Activated T-cell treated with anti-CD3 and anti-CD28 coated beads, Interleukin-2, amount 50 U/mL, for 4 hours (primary cell): Measurements from ENCODE around the gene GRID1. TPM values are rescaled to one million over a fixed set of nuclear protein-coding genes. Genes with fewer than 3 reads are reported as not detected.
"Not testable (repeated sequence)": the region's sequence is repeated elsewhere in the genome, so short reads cannot be mapped to it uniquely, and the experiment has no call there.

Experiments used
- ATAC-seq, 2 donors: fragments of 200-7000 bp; cut with Tn5 transposase; one replicate each; pipeline ENCODE4 v1.10.0; 2021
- DNase-seq: peaks from one replicate; pipeline ENCODE4 v3.0.0-alpha.2; 2020
- H3K27me3 Mint-ChIP-seq: one replicate; pipeline ENCODE4 v1.8.0; 2021; ENCODE audit warnings: low read depth, mixed read lengths
- H3K36me3 Mint-ChIP-seq: one replicate; pipeline ENCODE4 v1.8.0; 2022; ENCODE audit warnings: mixed read lengths; ENCODE audit not compliant: insufficient read depth
- H3K4me1 Mint-ChIP-seq: one replicate; pipeline ENCODE4 v1.8.0; 2021; ENCODE audit warnings: low read depth, mixed read lengths
- H3K4me3 Mint-ChIP-seq: one replicate; pipeline ENCODE4 v1.8.0; 2021; ENCODE audit warnings: mild to moderate bottlenecking, moderate library complexity, mixed read lengths
- H3K9me3 Mint-ChIP-seq: one replicate; pipeline ENCODE4 v1.8.0; 2021; ENCODE audit warnings: mixed read lengths
- total RNA-seq, 3 donors: library from RNA; stranded (reverse); gene quantifications; one replicate each; pipeline ENCODE4 v1.2.1, GENCODE V29; 2021

Gene GRID1
- total RNA-seq, 3 donors from 2014 or later = not detected

DNA sequence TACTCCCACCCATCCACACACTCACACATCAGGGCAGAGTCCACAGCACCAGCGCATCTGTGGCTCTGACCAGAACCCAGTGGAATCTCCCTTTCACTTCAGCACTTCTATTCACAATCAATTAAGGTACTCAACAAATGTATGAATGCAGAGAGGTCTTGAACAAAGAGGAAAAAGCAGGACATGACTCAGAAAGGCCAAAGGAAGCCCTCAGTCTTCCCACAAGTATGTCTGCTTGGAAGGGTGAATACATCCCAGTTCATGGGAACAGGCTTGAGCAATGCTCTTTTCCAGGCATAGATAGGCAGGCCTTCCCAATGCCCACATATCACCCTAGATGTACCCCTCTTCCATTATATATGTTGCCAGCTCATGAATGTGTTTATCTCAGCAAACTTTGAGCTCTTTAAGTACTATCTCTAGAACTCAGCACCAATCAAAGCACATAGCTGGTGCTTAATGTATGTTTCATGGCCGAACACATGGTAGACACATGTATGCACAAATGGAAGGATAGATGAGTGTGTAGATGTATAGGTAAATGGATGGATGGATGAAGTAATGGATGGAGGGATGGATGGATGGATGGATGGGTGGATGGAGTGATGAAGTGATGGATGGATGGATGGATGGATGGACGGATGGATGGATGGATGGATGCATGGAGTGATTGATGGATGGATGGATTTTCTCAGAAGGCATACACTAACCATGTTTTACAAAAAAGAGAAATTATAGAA lies 507.6 kb downstream of the GRID1 start:
- DNase-seq (no peak), ATAC-seq (no peak)
- no peaks in the 10 kb centered on the region for H3K9me3 Mint-ChIP-seq
- H3K4me1 Mint-ChIP-seq = no peaks in the 10 kb centered on the region
- no peak overlapping the region for H3K4me3 Mint-ChIP-seq
- peaks cover 11% of the 10 kb centered on the region for H3K27me3 Mint-ChIP-seq
- no peaks in the 10 kb centered on the region for H3K36me3 Mint-ChIP-seq

DNA sequence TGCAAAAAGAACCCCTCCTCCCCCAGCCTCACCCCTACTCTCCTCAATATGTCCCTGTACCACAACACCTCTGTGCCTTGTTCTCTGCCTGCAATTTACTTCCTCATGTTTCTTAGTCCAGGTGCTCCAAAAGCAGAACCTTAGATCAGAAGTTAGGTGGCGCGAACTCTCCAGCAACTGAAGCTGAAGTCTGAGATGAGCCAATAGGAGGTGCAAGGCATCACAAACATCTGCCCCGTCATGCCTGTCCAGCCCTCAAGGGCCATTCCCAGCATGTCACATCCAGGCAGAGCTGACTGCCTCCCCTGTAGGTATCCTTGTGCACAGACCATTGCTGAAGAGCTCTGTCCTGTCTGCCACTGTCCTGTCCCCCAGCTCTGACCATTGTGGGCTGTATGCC lies 508.8 kb downstream of the GRID1 start:
- Mint-ChIP-seq H3K36me3 (no peaks in the 10 kb centered on the region), H3K9me3 (no peaks in the 10 kb centered on the region), H3K27me3 (peaks cover 11% of the 10 kb centered on the region), H3K4me1 (no peaks in the 10 kb centered on the region), H3K4me3 (no peak overlapping the region)
- ATAC-seq = no peak
- DNase-seq = no peak

DNA sequence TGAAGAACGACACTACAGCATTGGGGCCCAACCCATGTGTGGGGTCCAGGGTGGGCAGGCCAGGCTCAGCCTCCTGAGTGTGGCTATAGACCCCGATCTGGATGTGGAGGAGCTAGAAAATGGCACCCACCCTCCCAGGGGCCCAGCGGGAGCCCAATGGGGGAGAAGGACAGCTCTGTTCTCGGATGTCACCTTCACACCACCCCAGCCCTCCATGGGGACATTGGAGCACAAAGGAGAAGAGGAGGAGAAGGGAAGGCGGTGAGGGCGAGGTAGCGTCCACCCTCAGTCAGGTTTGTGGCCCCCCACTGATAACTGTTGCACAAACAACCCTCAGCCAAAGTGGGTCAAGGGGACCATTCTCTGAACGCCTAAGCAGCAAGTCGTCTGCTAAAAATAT lies 509.3 kb downstream of the GRID1 start:
- Mint-ChIP-seq H3K9me3 (no peaks in the 10 kb centered on the region), H3K27me3 (peaks cover 7% of the 10 kb centered on the region), H3K4me3 (no peak overlapping the region), H3K4me1 (no peaks in the 10 kb centered on the region), H3K36me3 (no peaks in the 10 kb centered on the region)
- no peak for ATAC-seq
- DNase-seq = no peak

DNA sequence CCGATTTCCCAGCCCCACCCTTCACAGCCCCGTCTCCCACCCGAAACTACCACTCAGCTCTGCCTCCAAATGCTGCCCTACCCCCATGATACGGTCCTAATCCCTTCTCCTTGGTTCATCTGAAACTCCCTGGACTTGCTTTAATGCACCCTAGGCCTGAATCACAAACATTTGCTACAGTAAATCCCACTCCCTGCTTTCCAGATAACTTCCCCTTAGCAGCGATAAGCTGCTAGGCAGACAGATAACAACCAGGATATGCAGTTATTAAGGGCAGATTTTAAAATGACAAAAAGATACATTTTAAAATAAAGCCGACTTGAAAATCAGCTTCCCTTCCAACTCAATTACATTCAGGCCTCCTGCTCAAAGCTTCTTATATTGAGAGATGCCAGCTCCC lies 514.7 kb downstream of the GRID1 start:
- H3K4me3 Mint-ChIP-seq = no peak overlapping the region
- no peak for ATAC-seq
- no peaks in the 10 kb centered on the region for H3K36me3 Mint-ChIP-seq
- DNase-seq = no peak
- H3K27me3 Mint-ChIP-seq = peaks cover 1% of the 10 kb centered on the region
- no peaks in the 10 kb centered on the region for H3K4me1 Mint-ChIP-seq
- H3K9me3 Mint-ChIP-seq = no peaks in the 10 kb centered on the region

DNA sequence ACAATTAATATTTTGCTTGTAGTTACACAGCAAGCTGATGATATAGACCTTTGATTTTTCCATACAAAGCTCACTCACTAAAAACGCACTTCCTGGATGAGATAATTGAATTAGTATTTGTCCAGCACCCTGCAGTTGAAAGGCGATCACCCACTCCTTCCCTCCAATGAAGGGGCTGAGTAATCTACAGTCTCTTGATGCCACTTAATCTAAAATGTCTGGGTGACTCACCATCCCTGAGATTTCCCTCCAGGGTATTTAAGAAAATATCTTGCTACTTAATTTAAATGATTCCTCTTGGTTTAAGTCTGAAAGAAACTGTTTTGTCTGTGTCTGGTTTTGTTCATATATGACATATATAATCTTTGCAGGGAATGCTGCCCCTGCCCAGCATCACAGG lies 515.3 kb downstream of the GRID1 start:
- H3K27me3 Mint-ChIP-seq = peaks cover 1% of the 10 kb centered on the region
- H3K4me1 Mint-ChIP-seq = no peaks in the 10 kb centered on the region
- H3K4me3 Mint-ChIP-seq = no peak overlapping the region
- no peaks in the 10 kb centered on the region for H3K9me3 Mint-ChIP-seq
- no peaks in the 10 kb centered on the region for H3K36me3 Mint-ChIP-seq
- ATAC-seq (no peak), DNase-seq (no peak)

DNA sequence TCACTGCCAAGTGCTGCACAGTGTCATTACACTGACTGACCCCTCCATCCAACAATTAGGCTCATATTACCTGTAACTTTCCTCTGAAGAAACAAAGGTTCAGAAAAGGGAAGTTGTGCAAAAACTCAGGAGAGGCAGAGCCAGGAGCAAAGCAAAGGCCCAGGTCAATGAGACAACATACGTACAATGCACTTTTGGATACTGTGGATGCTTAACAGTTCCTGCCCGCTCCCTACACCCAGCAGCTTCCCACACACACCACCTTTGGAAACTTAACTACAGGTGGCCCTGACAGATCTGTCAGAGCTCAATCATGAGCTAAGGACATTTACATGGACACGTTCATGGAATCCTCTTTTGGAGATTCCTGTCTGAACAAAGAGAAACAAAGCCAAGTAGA lies 515.9 kb downstream of the GRID1 start:
- Mint-ChIP-seq H3K27me3 (peaks cover 1% of the 10 kb centered on the region), H3K4me1 (no peaks in the 10 kb centered on the region), H3K36me3 (no peaks in the 10 kb centered on the region), H3K4me3 (no peak overlapping the region), H3K9me3 (no peaks in the 10 kb centered on the region)
- no peak for ATAC-seq
- DNase-seq = no peak

DNA sequence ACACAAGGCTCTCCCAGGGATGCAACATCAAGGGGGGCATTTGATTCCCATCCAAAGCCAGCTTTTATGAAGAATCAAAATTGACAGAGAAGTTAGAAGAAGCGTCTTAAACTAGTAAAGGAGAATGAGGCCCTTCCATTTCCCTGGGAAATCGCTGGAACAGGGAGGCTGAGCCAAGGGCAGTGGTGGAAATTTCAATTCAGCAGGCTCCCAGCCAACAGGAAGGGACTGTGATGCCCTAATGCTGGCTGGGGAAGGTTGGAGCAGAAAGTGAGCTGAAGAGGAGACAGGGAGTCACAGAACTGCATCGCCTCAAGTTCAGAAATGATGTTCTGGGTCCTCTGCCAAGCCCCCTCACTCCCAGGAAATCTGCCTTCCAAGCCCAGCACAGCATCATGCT lies 517.3 kb downstream of the GRID1 start:
- ATAC-seq (no peak), DNase-seq (no peak)
- peaks cover 1% of the 10 kb centered on the region for H3K27me3 Mint-ChIP-seq
- H3K9me3 Mint-ChIP-seq = no peaks in the 10 kb centered on the region
- H3K4me3 Mint-ChIP-seq = no peak overlapping the region
- H3K4me1 Mint-ChIP-seq = no peaks in the 10 kb centered on the region
- H3K36me3 Mint-ChIP-seq = no peaks in the 10 kb centered on the region

DNA sequence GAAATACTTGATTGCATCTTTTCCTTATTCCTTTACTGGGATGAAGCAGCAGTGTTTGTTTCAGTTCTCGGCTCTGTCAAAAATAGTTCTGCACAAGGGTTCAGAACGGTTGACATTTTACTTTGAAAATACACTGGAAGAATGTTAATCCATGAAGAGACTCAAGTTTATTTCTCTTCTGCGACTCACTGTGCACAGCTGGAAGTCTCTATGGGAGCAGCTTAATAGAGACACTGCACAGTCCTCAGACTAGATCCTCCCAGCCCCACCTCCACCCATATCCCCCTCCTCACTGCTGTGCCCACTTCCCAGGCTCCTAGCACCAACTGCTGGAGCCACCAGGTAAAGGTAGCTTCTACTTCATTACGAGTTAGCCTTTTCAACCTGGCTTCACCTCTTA lies 517.8 kb downstream of the GRID1 start:
- Mint-ChIP-seq H3K9me3 (no peaks in the 10 kb centered on the region), H3K36me3 (no peaks in the 10 kb centered on the region), H3K4me3 (no peak overlapping the region), H3K4me1 (no peaks in the 10 kb centered on the region), H3K27me3 (peaks cover 1% of the 10 kb centered on the region)
- ATAC-seq (no peak), DNase-seq (no peak)

DNA sequence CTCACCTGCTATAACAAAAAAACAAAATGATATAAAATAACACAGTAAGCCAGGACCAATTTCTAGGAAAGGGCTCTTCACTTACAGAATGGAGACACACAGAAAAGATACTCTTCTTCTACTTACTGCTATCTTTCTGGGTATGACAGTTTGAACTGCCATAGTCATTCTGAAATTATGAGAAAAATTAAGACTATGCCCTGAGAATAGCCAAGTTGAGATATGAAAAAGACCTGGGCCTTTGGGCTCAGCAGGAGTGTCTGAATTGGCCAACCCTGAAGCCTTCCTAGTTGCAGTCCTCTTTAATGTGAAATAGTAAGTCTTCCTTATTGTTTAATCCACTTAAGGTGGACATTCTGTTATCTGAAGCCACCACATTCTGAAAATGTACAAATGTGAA lies 519.5 kb downstream of the GRID1 start:
- no peak for DNase-seq
- H3K4me1 Mint-ChIP-seq = no peaks in the 10 kb centered on the region
- ATAC-seq = no peak
- H3K9me3 Mint-ChIP-seq = no peaks in the 10 kb centered on the region
- H3K4me3 Mint-ChIP-seq = no peak overlapping the region
- H3K36me3 Mint-ChIP-seq = no peaks in the 10 kb centered on the region
- peaks cover 1% of the 10 kb centered on the region for H3K27me3 Mint-ChIP-seq

DNA sequence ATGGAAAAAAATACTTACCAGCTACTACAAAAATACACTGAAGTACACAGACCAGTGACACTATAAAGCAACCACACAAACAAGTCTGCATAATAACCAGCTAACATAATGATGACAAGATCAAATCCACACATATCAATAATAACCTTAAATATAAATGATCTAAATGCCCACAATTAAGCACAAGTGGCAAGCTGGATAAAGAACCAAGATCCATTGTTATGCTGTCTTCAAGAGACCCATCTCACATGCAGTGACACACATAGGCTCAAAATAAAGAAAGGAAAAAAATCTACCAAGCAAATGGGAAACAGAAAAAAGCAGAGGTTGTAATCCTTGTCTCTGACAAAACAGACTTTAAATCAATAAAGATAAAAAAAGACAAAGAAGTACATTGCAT lies 527.9 kb downstream of the GRID1 start:
- ATAC-seq, H3K27me3 Mint-ChIP-seq, DNase-seq, H3K4me1 Mint-ChIP-seq, H3K36me3 Mint-ChIP-seq, H3K4me3 Mint-ChIP-seq: not testable (repeated sequence)
- H3K9me3 Mint-ChIP-seq = peaks cover 40% of the 10 kb centered on the region

DNA sequence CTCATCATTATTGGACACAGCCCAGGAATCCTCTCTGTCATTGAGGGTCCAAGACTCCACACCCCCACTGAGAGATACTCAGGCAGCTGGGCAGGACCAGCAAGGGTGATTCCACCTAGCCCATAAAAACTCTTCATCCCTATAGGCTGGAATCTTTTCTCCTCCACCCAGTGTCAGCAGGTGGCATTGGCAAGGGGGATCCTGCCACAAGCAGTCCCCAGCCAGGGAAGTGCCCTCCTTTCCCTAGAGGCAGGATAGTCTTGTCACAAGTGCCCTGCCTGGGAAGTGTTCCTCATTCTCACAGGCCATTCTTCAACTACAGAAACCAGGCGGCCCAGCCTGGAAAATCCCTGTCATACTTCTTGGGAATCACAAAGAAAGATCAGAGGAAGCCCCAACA lies 533.6 kb downstream of the GRID1 start:
- DNase-seq = no peak
- ATAC-seq = no peak
- no peaks in the 10 kb centered on the region for H3K4me1 Mint-ChIP-seq
- peaks cover 2% of the 10 kb centered on the region for H3K27me3 Mint-ChIP-seq
- no peak overlapping the region for H3K4me3 Mint-ChIP-seq
- no peaks in the 10 kb centered on the region for H3K36me3 Mint-ChIP-seq
- H3K9me3 Mint-ChIP-seq = peaks cover 23% of the 10 kb centered on the region

DNA sequence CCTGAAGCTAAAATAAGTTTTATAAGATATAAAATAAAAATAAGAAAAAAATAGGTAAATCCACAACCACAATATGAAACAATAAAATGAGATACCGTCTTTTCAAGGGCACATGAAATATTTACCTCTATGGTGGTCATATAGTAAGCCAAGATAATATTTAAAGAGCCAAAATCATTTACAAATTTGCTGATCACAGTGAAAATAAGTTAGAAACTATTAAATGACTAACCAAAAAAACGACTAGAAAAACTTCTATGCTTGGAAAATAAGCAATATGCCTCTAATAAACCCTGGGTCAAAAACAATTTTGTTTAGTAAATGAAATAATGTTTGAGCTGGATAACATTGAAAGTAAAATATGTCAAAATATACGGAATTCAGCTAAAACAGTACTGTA lies 535.2 kb downstream of the GRID1 start:
- Mint-ChIP-seq H3K27me3 (peaks cover 5% of the 10 kb centered on the region), H3K4me1 (no peaks in the 10 kb centered on the region), H3K4me3 (no peak overlapping the region), H3K36me3 (no peaks in the 10 kb centered on the region), H3K9me3 (peaks cover 14% of the 10 kb centered on the region)
- DNase-seq = no peak
- no peak for ATAC-seq

DNA sequence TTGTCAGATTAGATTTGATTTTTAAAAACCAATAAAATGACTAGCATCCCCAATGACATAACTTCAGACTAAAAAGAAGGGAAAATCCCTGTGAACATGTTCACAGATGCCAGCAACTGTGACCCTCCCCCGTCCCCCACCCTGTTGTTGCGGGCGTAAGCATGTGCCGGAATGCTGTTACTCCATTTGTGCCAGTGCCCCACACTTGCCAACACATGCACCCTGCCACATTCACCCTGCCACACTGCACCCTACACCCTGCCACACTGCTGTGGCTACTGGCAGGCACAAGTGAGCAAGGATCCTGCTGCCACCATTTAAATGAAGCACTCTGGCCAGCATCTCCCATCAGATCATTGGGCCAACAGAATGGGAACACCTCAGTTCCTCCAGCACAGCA lies 540.2 kb downstream of the GRID1 start:
- H3K9me3 Mint-ChIP-seq = peaks cover 8% of the 10 kb centered on the region
- DNase-seq (no peak), ATAC-seq (no peak)
- H3K27me3 Mint-ChIP-seq = peaks cover 10% of the 10 kb centered on the region
- H3K4me1 Mint-ChIP-seq = no peaks in the 10 kb centered on the region
- H3K4me3 Mint-ChIP-seq = no peak overlapping the region
- H3K36me3 Mint-ChIP-seq = no peaks in the 10 kb centered on the region

DNA sequence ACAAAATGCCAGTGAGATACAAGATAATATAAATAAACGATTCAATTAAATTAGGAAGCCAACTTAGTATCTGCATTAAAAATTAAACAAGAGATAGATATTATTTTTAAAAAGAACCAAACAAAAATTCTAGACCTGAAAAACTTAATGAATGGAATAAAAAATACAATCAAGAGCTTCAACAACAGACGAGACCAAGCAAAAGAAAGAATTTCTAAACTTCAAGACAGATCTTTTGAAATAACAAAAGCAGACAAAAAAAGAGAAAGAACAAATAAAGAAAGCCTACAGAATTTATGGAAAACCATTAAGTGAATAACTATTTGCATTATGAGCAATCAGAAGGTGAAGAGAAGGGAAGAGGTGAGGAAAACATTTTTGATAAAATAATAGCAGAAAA lies 555.2 kb downstream of the GRID1 start:
- DNase-seq (no peak), ATAC-seq (no peak)
- Mint-ChIP-seq H3K4me3 (no peak overlapping the region), H3K27me3 (peaks cover 1% of the 10 kb centered on the region), H3K36me3 (no peaks in the 10 kb centered on the region), H3K4me1 (no peaks in the 10 kb centered on the region), H3K9me3 (peaks cover 31% of the 10 kb centered on the region)

DNA sequence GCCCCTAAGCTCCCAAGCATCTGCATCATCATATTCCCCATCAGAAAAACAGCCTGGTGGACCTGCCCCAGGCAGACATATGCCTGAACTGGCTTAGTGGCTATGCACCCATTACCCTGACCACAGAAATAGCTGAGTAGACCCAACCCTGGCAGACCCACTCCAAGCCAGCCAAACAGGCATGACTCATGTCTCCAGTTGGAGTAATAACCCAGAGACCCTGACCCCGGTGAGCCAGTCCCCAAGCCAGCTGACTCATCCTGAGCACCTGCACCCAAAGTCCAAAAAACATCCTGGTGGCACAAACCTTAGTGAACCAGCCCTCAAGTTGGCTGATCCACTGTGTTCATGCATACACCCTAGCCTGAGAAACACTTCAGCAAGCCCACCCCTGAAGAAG lies 555.9 kb downstream of the GRID1 start:
- Mint-ChIP-seq H3K4me3 (no peak overlapping the region), H3K27me3 (peaks cover 1% of the 10 kb centered on the region), H3K36me3 (no peaks in the 10 kb centered on the region), H3K4me1 (no peaks in the 10 kb centered on the region), H3K9me3 (peaks cover 31% of the 10 kb centered on the region)
- DNase-seq = no peak
- ATAC-seq = no peak

DNA sequence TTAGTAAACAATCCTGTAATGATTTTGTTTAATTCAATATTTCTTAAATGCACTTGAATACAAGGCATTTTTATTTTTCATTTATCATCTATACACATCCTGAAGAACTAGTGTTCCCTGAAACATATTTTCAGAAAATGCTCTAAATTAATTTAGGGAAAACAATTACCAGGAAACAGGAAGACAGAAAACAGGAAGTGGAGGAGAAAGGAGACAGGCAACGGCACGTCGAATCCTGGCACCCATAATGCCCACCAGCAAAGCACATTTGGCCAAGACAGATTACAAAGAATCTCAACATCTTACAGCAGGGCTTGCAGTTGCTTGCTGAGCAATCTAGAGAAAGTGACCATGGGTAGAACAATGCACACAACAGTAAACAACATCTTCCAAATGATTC lies 571.1 kb downstream of the GRID1 start:
- Mint-ChIP-seq H3K4me3 (no peak overlapping the region), H3K9me3 (no peaks in the 10 kb centered on the region), H3K36me3 (no peaks in the 10 kb centered on the region), H3K4me1 (no peaks in the 10 kb centered on the region), H3K27me3 (peaks cover 12% of the 10 kb centered on the region)
- ATAC-seq = no peak
- no peak for DNase-seq
